ENCODE measurements around the gene CCDC69.

Gene CCDC69

DNA sequence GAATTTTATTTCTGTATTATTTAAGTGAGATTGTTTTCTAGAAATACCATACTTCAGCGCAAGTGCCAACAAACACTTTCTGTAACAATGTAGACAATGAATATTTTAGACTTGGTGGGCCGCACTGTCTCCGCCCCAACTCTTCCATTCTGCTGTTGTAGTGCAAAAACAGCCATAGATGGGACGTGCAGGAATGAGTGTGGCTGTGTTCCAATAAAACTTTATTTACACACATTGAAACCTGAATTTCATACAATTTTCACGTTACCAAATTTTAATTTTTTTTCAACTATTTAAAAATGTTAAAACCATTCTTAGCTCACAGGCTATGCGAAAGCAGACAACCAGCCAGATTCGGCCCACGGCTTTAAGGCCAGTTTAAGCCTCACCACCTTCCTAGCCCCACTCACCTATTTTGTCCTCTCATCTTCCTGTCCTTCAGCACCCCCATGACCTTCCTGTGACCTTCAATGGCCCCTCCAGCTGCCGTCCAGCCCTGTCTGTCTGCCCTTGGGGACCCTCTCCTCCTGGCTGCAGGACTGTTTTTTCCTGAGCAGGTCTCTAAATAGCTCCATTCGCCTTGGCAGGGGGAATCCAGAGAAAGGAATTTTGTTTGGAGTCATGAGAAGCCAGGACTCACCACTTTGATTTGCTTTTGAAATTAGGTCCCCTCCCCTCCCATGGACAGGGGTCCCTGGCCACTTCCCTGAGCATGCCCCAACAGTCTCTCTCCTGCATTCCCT is 55.1 kb downstream of the CCDC69 start:
- Histone ChIP-seq H3K18ac (ENCODE audit: low read length) (no peak overlapping the region), H3K9ac (ENCODE audit: low read depth, low read length, poor library complexity) (no peak overlapping the region), H3K27me3 (ENCODE audit: control insufficient read depth in 3 of 3, insufficient read depth in 3 of 3, low read depth in 1 of 3, low read length in 3 of 3) (peaks cover 0 to 2% (median 0%) of the 10 kb centered on the region in 3 experiments), H4K91ac (ENCODE audit: low read depth, low read length, poor library complexity) (no peak overlapping the region), H3K79me1 (ENCODE audit: low read depth, low read length) (no peaks in the 10 kb centered on the region), H3K9me3 (replicated peaks in 1 of 2; ENCODE audit: control insufficient read depth in 2 of 2, insufficient read depth in 1 of 2, low read depth in 1 of 2, low read length in 2 of 2) (no peaks in the 10 kb centered on the region), H3K27ac (replicated peaks; ENCODE audit: low read length) (no peak overlapping the region), H2BK5ac (ENCODE audit: low read length) (no peak overlapping the region), H3K4me1 (ENCODE audit: control insufficient read depth in 2 of 2, insufficient read depth in 1 of 2, low read depth in 1 of 2, low read length in 2 of 2) (no peaks in the 10 kb centered on the region), H3K36me3 (replicated peaks in 1 of 2; ENCODE audit: control insufficient read depth in 2 of 2, insufficient read depth in 2 of 2, low read length in 2 of 2) (no peaks in the 10 kb centered on the region), H2AFZ (ENCODE audit: low read length) (no peak overlapping the region), H4K8ac (ENCODE audit: low read depth, low read length) (no peak overlapping the region), H2BK120ac (ENCODE audit: low read depth, low read length) (no peak overlapping the region), H3K4me2 (ENCODE audit: insufficient read depth, low read length, poor library complexity, severe bottlenecking) (no peak overlapping the region), H3K4ac (ENCODE audit: low read length) (no peak overlapping the region), H2AK5ac (ENCODE audit: low read depth, low read length) (no peak overlapping the region), H2BK15ac (ENCODE audit: low read length) (no peak overlapping the region), H3K4me3 (ENCODE audit: low read length in 2 of 2) (no peak overlapping the region), H3K14ac (ENCODE audit: low read length) (no peak overlapping the region), H2BK12ac (ENCODE audit: low read length) (no peak overlapping the region), H3K23ac (ENCODE audit: low read depth, low read length, poor library complexity) (no peak overlapping the region)
- no peak for DNase-seq (ENCODE audit: low spot score)
- WGBS, 2 donors (ENCODE audit: extremely low coverage in 2 of 2, insufficient read length in 2 of 2, insufficient replicate concordance in 1 of 2): 100% methylated on average over 1 of the region's 10 CpGs

DNA sequence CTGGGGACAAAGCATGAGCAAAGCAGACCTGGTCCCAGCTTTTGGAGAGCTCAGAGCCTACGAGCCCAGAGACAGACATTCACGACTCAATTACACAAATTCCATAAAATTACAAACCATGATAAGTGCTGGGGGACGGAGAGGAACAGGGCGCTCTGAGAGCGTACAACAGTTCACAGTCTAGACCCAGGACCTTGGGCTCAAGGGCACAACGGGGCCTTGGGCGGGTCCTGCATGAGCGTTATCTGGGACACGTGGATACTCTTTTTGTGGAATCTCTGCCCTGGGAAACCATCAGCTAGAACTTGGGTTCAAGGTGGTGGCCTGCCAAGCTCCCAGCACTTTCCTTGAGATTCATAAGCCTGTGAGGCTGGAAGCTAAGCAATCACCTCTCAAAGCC is 56.9 kb downstream of the CCDC69 start:
- H3K27me3 ChIP-seq (ENCODE audit: control insufficient read depth in 3 of 3, insufficient read depth in 3 of 3, low read depth in 1 of 3, low read length in 3 of 3): peaks cover 0 to 5% (median 2%) of the 10 kb centered on the region in 3 experiments
- H4K91ac ChIP-seq (ENCODE audit: low read depth, low read length, poor library complexity): no peak overlapping the region
- H3K18ac ChIP-seq (ENCODE audit: low read length): no peak overlapping the region
- H2BK120ac ChIP-seq (ENCODE audit: low read depth, low read length): no peak overlapping the region
- no peak overlapping the region for H3K4me3 ChIP-seq (ENCODE audit: low read length in 2 of 2)
- no peak overlapping the region for H3K9ac ChIP-seq (ENCODE audit: low read depth, low read length, poor library complexity)
- no peak overlapping the region for H2BK15ac ChIP-seq (ENCODE audit: low read length)
- no peak overlapping the region for H2AFZ ChIP-seq (ENCODE audit: low read length)
- no peak overlapping the region for H3K4ac ChIP-seq (ENCODE audit: low read length)
- H4K8ac ChIP-seq (ENCODE audit: low read depth, low read length): no peak overlapping the region
- H3K36me3 ChIP-seq (replicated peaks in 1 of 2; ENCODE audit: control insufficient read depth in 2 of 2, insufficient read depth in 2 of 2, low read length in 2 of 2): no peaks in the 10 kb centered on the region
- no peaks in the 10 kb centered on the region for H3K4me1 ChIP-seq (ENCODE audit: control insufficient read depth in 2 of 2, insufficient read depth in 1 of 2, low read depth in 1 of 2, low read length in 2 of 2)
- H2BK12ac ChIP-seq (ENCODE audit: low read length): no peak overlapping the region
- no peak overlapping the region for H3K4me2 ChIP-seq (ENCODE audit: insufficient read depth, low read length, poor library complexity, severe bottlenecking)
- H3K9me3 ChIP-seq (replicated peaks in 1 of 2; ENCODE audit: control insufficient read depth in 2 of 2, insufficient read depth in 1 of 2, low read depth in 1 of 2, low read length in 2 of 2): no peaks in the 10 kb centered on the region
- no peak overlapping the region for H2AK5ac ChIP-seq (ENCODE audit: low read depth, low read length)
- no peaks in the 10 kb centered on the region for H3K79me1 ChIP-seq (ENCODE audit: low read depth, low read length)
- DNase-seq (ENCODE audit: low spot score): no peak
- no peak overlapping the region for H3K23ac ChIP-seq (ENCODE audit: low read depth, low read length, poor library complexity)
- no peak overlapping the region for H3K14ac ChIP-seq (ENCODE audit: low read length)
- no CpG with 5 or more reads among the region's 9 CpGs for WGBS, 2 donors (ENCODE audit: extremely low coverage in 2 of 2, insufficient read length in 2 of 2, insufficient replicate concordance in 1 of 2)
- no peak overlapping the region for H2BK5ac ChIP-seq (ENCODE audit: low read length)
- no peak overlapping the region for H3K27ac ChIP-seq (replicated peaks; ENCODE audit: low read length)

DNA sequence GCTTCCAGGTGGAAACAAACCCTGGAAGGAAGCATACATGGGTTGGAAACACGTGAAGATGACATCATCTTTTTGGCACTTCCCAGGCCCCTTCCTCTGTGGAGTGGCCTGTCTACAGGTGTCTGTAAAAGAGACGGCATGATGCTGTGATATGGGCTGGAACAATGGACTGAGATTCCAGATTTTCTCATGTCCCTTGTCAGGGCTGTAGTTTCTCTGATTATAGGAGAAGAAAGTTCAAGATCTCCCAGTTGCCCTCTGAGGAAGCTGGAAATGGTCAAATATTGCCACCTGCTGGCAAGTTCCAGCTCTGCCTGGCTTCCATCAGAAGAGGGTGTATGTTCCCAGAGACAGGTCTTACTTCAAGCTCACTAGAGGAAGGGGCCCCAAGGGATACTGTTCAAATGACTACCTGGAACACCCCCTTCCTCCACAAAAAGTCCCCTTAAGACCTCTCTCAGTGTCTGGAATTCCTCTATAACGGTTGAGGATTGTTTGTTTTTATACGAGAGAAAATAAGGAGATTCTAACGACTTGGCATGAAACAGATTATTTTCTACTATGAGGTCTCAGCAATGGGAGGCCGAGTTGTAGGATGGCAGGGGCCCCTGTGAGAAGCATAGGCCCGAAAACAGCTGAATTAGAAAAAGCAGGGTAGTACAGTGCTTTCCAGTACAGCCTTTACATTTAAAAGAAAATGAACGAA is 59.1 kb downstream of the CCDC69 start:
- H3K79me1 ChIP-seq (ENCODE audit: low read depth, low read length): no peaks in the 10 kb centered on the region
- no peak overlapping the region for H4K91ac ChIP-seq (ENCODE audit: low read depth, low read length, poor library complexity)
- no peaks in the 10 kb centered on the region for H3K36me3 ChIP-seq (replicated peaks in 1 of 2; ENCODE audit: control insufficient read depth in 2 of 2, insufficient read depth in 2 of 2, low read length in 2 of 2)
- no peak overlapping the region for H3K4me3 ChIP-seq (ENCODE audit: low read length in 2 of 2)
- H3K4me1 ChIP-seq (ENCODE audit: control insufficient read depth in 2 of 2, insufficient read depth in 1 of 2, low read depth in 1 of 2, low read length in 2 of 2): no peaks in the 10 kb centered on the region
- no peaks in the 10 kb centered on the region for H3K9me3 ChIP-seq (replicated peaks in 1 of 2; ENCODE audit: control insufficient read depth in 2 of 2, insufficient read depth in 1 of 2, low read depth in 1 of 2, low read length in 2 of 2)
- peaks cover 0 to 9% (median 0%) of the 10 kb centered on the region in 3 experiments for H3K27me3 ChIP-seq (ENCODE audit: control insufficient read depth in 3 of 3, insufficient read depth in 3 of 3, low read depth in 1 of 3, low read length in 3 of 3)
- H2BK12ac ChIP-seq (ENCODE audit: low read length): no peak overlapping the region
- no peak overlapping the region for H3K18ac ChIP-seq (ENCODE audit: low read length)
- no peak overlapping the region for H3K4me2 ChIP-seq (ENCODE audit: insufficient read depth, low read length, poor library complexity, severe bottlenecking)
- peak; percentile 72 for DNase-seq (ENCODE audit: low spot score)
- no peak overlapping the region for H2BK120ac ChIP-seq (ENCODE audit: low read depth, low read length)
- no peak overlapping the region for H2AK5ac ChIP-seq (ENCODE audit: low read depth, low read length)
- no peak overlapping the region for H4K8ac ChIP-seq (ENCODE audit: low read depth, low read length)
- H2BK15ac ChIP-seq (ENCODE audit: low read length): no peak overlapping the region
- H3K9ac ChIP-seq (ENCODE audit: low read depth, low read length, poor library complexity): no peak overlapping the region
- H3K27ac ChIP-seq (replicated peaks; ENCODE audit: low read length): no peak overlapping the region
- no peak overlapping the region for H3K4ac ChIP-seq (ENCODE audit: low read length)
- H2BK5ac ChIP-seq (ENCODE audit: low read length): no peak overlapping the region
- no peak overlapping the region for H3K14ac ChIP-seq (ENCODE audit: low read length)
- H3K23ac ChIP-seq (ENCODE audit: low read depth, low read length, poor library complexity): no peak overlapping the region
- WGBS, 2 donors (ENCODE audit: extremely low coverage in 2 of 2, insufficient read length in 2 of 2, insufficient replicate concordance in 1 of 2): no CpG with 5 or more reads among the region's 8 CpGs
- H2AFZ ChIP-seq (ENCODE audit: low read length): peak overlapping the region; percentile 36

DNA sequence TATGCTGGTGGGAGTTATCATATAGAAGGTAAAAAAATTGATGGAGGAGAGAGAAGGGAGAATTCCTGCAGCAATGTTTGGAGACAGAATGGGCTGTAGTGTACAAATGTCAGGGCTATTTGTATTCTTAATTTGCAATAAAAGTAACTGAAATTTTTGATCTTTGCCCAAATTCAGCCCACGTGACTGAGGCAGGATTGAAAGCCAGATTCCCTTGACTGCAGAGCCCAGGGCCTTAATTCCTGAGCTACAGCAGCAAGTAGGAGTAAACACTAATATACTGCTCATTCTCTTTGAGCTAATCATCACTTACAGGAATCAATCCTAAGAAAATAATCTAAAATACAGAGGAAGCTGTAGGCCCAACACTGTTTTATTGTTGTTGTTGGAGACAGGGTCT is 61.1 kb downstream of the CCDC69 start:
- Histone ChIP-seq H4K8ac (ENCODE audit: low read depth, low read length) (no peak overlapping the region), H3K9me3 (replicated peaks in 1 of 2; ENCODE audit: control insufficient read depth in 2 of 2, insufficient read depth in 1 of 2, low read depth in 1 of 2, low read length in 2 of 2) (no peaks in the 10 kb centered on the region), H3K27me3 (ENCODE audit: control insufficient read depth in 3 of 3, insufficient read depth in 3 of 3, low read depth in 1 of 3, low read length in 3 of 3) (peaks cover 0 to 9% (median 0%) of the 10 kb centered on the region in 3 experiments), H2BK15ac (ENCODE audit: low read length) (no peak overlapping the region), H3K23ac (ENCODE audit: low read depth, low read length, poor library complexity) (no peak overlapping the region), H2AFZ (ENCODE audit: low read length) (no peak overlapping the region), H4K91ac (ENCODE audit: low read depth, low read length, poor library complexity) (no peak overlapping the region), H3K18ac (ENCODE audit: low read length) (no peak overlapping the region), H2BK120ac (ENCODE audit: low read depth, low read length) (no peak overlapping the region), H3K4me2 (ENCODE audit: insufficient read depth, low read length, poor library complexity, severe bottlenecking) (no peak overlapping the region), H3K14ac (ENCODE audit: low read length) (no peak overlapping the region), H3K9ac (ENCODE audit: low read depth, low read length, poor library complexity) (no peak overlapping the region), H3K4me3 (ENCODE audit: low read length in 2 of 2) (no peak overlapping the region), H2BK5ac (ENCODE audit: low read length) (no peak overlapping the region), H2AK5ac (ENCODE audit: low read depth, low read length) (no peak overlapping the region), H2BK12ac (ENCODE audit: low read length) (no peak overlapping the region), H3K4me1 (ENCODE audit: control insufficient read depth in 2 of 2, insufficient read depth in 1 of 2, low read depth in 1 of 2, low read length in 2 of 2) (peaks cover 4 to 7% of the 10 kb centered on the region in 2 donors), H3K79me1 (ENCODE audit: low read depth, low read length) (no peaks in the 10 kb centered on the region), H3K27ac (replicated peaks; ENCODE audit: low read length) (no peak overlapping the region), H3K36me3 (replicated peaks in 1 of 2; ENCODE audit: control insufficient read depth in 2 of 2, insufficient read depth in 2 of 2, low read length in 2 of 2) (no peaks in the 10 kb centered on the region), H3K4ac (ENCODE audit: low read length) (no peak overlapping the region)
- no CpG with 5 or more reads among the region's 1 CpG for WGBS, 2 donors (ENCODE audit: extremely low coverage in 2 of 2, insufficient read length in 2 of 2, insufficient replicate concordance in 1 of 2)
- no peak for DNase-seq (ENCODE audit: low spot score)

Data from neuronal stem cell (in vitro differentiated cells).